ENCODE measurements around the gene MYO18B.

- no peak for TF ChIP-seq CTCF (IDR thresholded peaks at IDR 0.05; ENCODE audit: low read depth, low read length)
- no peak for TF ChIP-seq EZH2phosphoT487 (IDR thresholded peaks at IDR 0.05; ENCODE audit: low read depth)
These were observed 139.3 kb downstream of the MYO18B start for GRCh38 chr22:25881210-25881755.
